ENCODE data around the gene DND1. TPM values are rescaled to one million over a fixed set of nuclear protein-coding genes. Genes with fewer than 3 reads are reported as not detected.

The DND1 gene
- total RNA-seq, 3 donors from 2014 or later (not counting 1 experiment from before 2014, with no cell fraction given) = 0.90 to 1.1 (median 1.1) TPM

DNA sequence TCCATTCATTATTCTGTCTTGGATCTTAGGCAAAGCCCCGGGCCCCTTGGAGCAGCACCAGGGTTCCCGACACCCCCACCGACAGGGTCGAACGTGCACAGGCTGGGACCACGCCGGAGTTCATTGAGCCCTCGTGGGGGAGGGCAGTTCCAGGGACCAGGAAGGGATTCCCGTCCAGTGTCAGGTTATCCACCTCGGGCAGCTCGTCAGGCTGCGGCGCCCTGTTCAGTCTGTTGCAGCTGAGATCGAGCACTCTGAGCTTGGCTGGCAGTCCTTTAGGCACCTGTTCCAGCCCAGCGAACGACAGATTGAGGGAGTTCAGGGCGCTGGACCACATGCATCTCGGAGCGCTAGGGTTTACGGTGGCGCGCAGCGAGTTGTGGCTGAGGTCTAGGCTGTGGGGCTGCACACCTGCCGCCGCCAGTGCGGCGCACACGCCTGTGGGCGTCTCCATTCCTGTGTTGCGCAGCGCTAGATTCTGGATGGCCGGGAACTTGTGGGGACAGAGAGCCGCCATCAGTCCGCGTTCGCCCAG lies 41.5 kb downstream of the DND1 start:
- peak overlapping the region; percentile 61 for H3K4me3 ChIP-seq (ENCODE audit: low read length)
- H3K27ac ChIP-seq (ENCODE audit: low read length) = peak overlapping the region; percentile 11
- H3K36me3 Mint-ChIP-seq = no peaks in the 10 kb centered on the region
- H3K27ac Mint-ChIP-seq = peak overlapping the region in 1 of 2 donors; percentile 72
- H3K27me3 Mint-ChIP-seq (ENCODE audit: low read depth in 2 of 2) = peaks cover 13 to 26% of the 10 kb centered on the region in 2 donors
- peak overlapping the region; percentile 91 for H3K4me3 Mint-ChIP-seq
- no peak for TF ChIP-seq CTCF (IDR thresholded peaks at IDR 0.05)
- H3K4me1 Mint-ChIP-seq = peaks cover 14 to 26% of the 10 kb centered on the region in 2 donors
- H3K27me3 ChIP-seq (ENCODE audit: control insufficient read depth, insufficient read depth, low read length) = peaks cover 4% of the 10 kb centered on the region
- H3K36me3 ChIP-seq (ENCODE audit: control insufficient read depth, insufficient read depth, low read length) = no peaks in the 10 kb centered on the region
- no peaks in the 10 kb centered on the region for H3K9me3 Mint-ChIP-seq
- no peaks in the 10 kb centered on the region for H3K9me3 ChIP-seq (ENCODE audit: control insufficient read depth, insufficient read depth, low read length)
- ATAC-seq (peak; percentile 25 to 49 (median 39)), DNase-seq (peak in 1 of 2 donors; percentile 66)
- peaks cover 18% of the 10 kb centered on the region for H3K4me1 ChIP-seq (ENCODE audit: control insufficient read depth, insufficient read depth, low read length)
- intact Hi-C loops (cut with micrococcal nuclease) = no loop called here
- WGBS (ENCODE audit: insufficient coverage) = 18% methylated on average over 36 of the region's 36 CpGs

- intact Hi-C loops (cut with micrococcal nuclease) = no loop called here
- peaks cover 15 to 30% of the 10 kb centered on the region in 2 donors for H3K27me3 Mint-ChIP-seq (ENCODE audit: low read depth in 2 of 2)
- no peak overlapping the region for H3K27ac ChIP-seq (ENCODE audit: low read length)
- ATAC-seq (peak in 1 of 3 donors; percentile 12), DNase-seq (no peak)
- peak overlapping the region; percentile 61 for H3K4me3 ChIP-seq (ENCODE audit: low read length)
- TF ChIP-seq CTCF (IDR thresholded peaks at IDR 0.05) = no peak
- H3K4me3 Mint-ChIP-seq = peak overlapping the region; percentile 69
- no peaks in the 10 kb centered on the region for H3K36me3 Mint-ChIP-seq
- H3K27ac Mint-ChIP-seq = no peak overlapping the region
- 96% methylated on average over 4 of the region's 4 CpGs for WGBS (ENCODE audit: insufficient coverage)
- peaks cover 14 to 26% of the 10 kb centered on the region in 2 donors for H3K4me1 Mint-ChIP-seq
- no peaks in the 10 kb centered on the region for H3K9me3 Mint-ChIP-seq
- peaks cover 18% of the 10 kb centered on the region for H3K4me1 ChIP-seq (ENCODE audit: control insufficient read depth, insufficient read depth, low read length)
- H3K36me3 ChIP-seq (ENCODE audit: control insufficient read depth, insufficient read depth, low read length) = no peaks in the 10 kb centered on the region
- H3K9me3 ChIP-seq (ENCODE audit: control insufficient read depth, insufficient read depth, low read length) = no peaks in the 10 kb centered on the region
- H3K27me3 ChIP-seq (ENCODE audit: control insufficient read depth, insufficient read depth, low read length) = peaks cover 4% of the 10 kb centered on the region
Observed at GRCh38 chr5:140631036-140631417, 42.3 kb downstream of the DND1 start.

DNA sequence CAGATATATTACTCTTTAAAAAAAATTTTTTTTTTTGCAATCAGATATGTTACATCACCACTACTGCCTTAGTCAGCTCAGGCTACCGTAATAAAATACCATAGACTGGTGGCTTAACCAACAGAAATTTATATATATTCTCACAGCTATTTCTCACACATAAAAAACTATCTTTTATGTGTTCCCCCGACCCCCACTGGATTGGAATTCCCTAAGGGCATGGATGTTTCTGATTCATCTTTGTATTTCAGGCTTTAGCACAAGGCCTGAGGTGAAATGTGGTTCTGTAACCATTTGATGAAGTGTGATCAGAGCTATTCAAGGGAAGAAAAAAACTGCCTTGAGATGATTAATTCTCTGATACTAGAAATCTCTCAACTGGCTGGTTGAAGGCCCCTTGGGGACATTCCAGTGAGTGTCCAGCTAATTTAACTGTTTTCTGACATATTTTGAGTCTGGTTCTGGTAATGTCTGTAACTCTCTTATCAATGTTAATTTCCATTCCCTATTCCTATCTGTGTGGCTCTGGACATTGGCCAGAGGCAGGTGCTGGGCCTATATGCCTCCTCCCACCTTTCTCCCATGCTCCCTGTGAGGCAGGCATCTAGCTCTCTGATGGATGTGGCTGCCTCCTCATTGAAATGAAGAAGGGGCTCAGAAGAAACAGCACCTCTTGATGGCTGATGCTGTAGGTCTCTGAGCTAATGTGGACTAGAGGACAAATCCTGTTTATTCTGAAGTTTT lies 42.9 kb downstream of the DND1 start:
- no peak overlapping the region for H3K4me3 ChIP-seq (ENCODE audit: low read length)
- Mint-ChIP-seq H3K27me3 (ENCODE audit: low read depth in 2 of 2) (peaks cover 19 to 30% of the 10 kb centered on the region in 2 donors), H3K4me3 (peak overlapping the region; percentile 69), H3K36me3 (no peaks in the 10 kb centered on the region), H3K9me3 (no peaks in the 10 kb centered on the region), H3K27ac (no peak overlapping the region), H3K4me1 (peaks cover 14 to 26% of the 10 kb centered on the region in 2 donors)
- H3K36me3 ChIP-seq (ENCODE audit: control insufficient read depth, insufficient read depth, low read length) = no peaks in the 10 kb centered on the region
- WGBS (ENCODE audit: insufficient coverage) = 79% methylated on average over 2 of the region's 2 CpGs
- DNase-seq (no peak), ATAC-seq (no peak)
- intact Hi-C loops (cut with micrococcal nuclease) = no loop called here
- TF ChIP-seq CTCF (IDR thresholded peaks at IDR 0.05) = no peak
- H3K4me1 ChIP-seq (ENCODE audit: control insufficient read depth, insufficient read depth, low read length) = peaks cover 18% of the 10 kb centered on the region
- no peaks in the 10 kb centered on the region for H3K9me3 ChIP-seq (ENCODE audit: control insufficient read depth, insufficient read depth, low read length)
- H3K27me3 ChIP-seq (ENCODE audit: control insufficient read depth, insufficient read depth, low read length) = peaks cover 4% of the 10 kb centered on the region
- H3K27ac ChIP-seq (ENCODE audit: low read length) = peak overlapping the region; percentile 11
